ENCODE results near the gene KLK10. TPM values are rescaled to one million over a fixed set of nuclear protein-coding genes. Genes with fewer than 3 reads are reported as not detected.

The KLK10 gene
- total RNA-seq: not detected in 2 replicates

GRCh38 chr19:51019544-51019925 is at the start of gene KLK10:
Gene KLK10 (minus strand): TSS chr19:51019709. CDS start chr19:51019130, 579 bp downstream.
- DNase-seq (ENCODE audit: low read depth): no peak
- no peak for TF ChIP-seq CTCF (IDR thresholded peaks at IDR 0.05; ENCODE audit: insufficient read depth, low read depth, low read length)
- no peak within 1 kb of the TSS for H3K4me3 ChIP-seq (ENCODE audit: low read depth, low read length)

- no peak for TF ChIP-seq CTCF (IDR thresholded peaks at IDR 0.05; ENCODE audit: insufficient read depth, low read depth, low read length)
- H3K4me3 ChIP-seq (ENCODE audit: low read depth, low read length): no peak overlapping the region
- DNase-seq (ENCODE audit: low read depth): no peak
These were observed 47.1 kb upstream of the KLK10 start for GRCh38 chr19:51066393-51067186.

GRCh38 chr19:51065221-51065960 is 45.9 kb upstream of the KLK10 start:
- TF ChIP-seq CTCF (IDR thresholded peaks at IDR 0.05; ENCODE audit: insufficient read depth, low read depth, low read length): no peak
- no peak for DNase-seq (ENCODE audit: low read depth)
- H3K4me3 ChIP-seq (ENCODE audit: low read depth, low read length): no peak overlapping the region

GRCh38 chr19:51064534-51065220 is 45.2 kb upstream of the KLK10 start, which contains the start of gene KLK13:
Gene KLK13 (minus strand): TSS chr19:51065092. CDS start chr19:51065067, 25 bp downstream.
- TF ChIP-seq CTCF (IDR thresholded peaks at IDR 0.05; ENCODE audit: insufficient read depth, low read depth, low read length): no peak
- DNase-seq (ENCODE audit: low read depth): no peak
- no peak within 1 kb of the TSS for H3K4me3 ChIP-seq (ENCODE audit: low read depth, low read length)

- H3K4me3 ChIP-seq (ENCODE audit: low read depth, low read length): no peak overlapping the region
- DNase-seq (ENCODE audit: low read depth): no peak
- no peak for TF ChIP-seq CTCF (IDR thresholded peaks at IDR 0.05; ENCODE audit: insufficient read depth, low read depth, low read length)
These were observed 44.2 kb upstream of the KLK10 start for GRCh38 chr19:51063664-51064063.

GRCh38 chr19:51060973-51061372 is 41.5 kb upstream of the KLK10 start:
- no peak for TF ChIP-seq CTCF (IDR thresholded peaks at IDR 0.05; ENCODE audit: insufficient read depth, low read depth, low read length)
- no peak for DNase-seq (ENCODE audit: low read depth)
- H3K4me3 ChIP-seq (ENCODE audit: low read depth, low read length): no peak overlapping the region

Data from fibroblast of villous mesenchyme (primary cell).